Measurements from ENCODE around the gene VASP.

Gene VASP

GRCh38 chr19:45506989-45507871, at the start of gene VASP:
Gene VASP, plus strand, starts transcription at chr19:45507479. Its CDS starts 293 bp downstream, at chr19:45507772.
- peak; percentile 56 for DNase-seq

- DNase-seq = no peak
Measured at GRCh38 chr19:45457776-45458175, 49.5 kb upstream of the VASP start.

- DNase-seq = no peak
Measured at GRCh38 chr19:45460807-45461347, 46.4 kb upstream of the VASP start.

DNA sequence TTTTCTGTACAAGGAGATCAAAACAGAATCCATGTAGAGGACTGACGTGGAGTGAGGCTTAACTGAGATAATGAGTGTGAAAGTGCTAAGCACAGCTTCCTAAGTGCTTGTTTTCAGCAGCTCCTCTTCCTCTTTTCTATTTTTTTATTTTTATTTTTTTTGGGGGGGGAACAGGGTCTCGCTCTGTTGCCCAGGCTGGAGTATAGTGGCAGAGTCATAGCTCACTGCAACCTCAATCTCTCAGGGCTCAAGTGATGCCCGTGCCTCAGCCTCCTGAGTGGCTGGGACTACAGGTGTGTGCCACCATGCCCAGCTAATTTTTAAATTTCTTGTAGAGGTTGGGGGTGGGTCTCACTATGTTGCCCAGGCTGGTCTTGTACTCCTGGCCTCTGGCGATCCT, 45.1 kb upstream of the VASP start:
- no peak for DNase-seq

GRCh38 chr19:45463241-45463640, 44.0 kb upstream of the VASP start:
- DNase-seq = no peak

- DNase-seq = no peak
Measured at GRCh38 chr19:45464274-45464673, 43.0 kb upstream of the VASP start.

- DNase-seq = no peak
Measured at GRCh38 chr19:45464852-45465441, 42.3 kb upstream of the VASP start.

DNA sequence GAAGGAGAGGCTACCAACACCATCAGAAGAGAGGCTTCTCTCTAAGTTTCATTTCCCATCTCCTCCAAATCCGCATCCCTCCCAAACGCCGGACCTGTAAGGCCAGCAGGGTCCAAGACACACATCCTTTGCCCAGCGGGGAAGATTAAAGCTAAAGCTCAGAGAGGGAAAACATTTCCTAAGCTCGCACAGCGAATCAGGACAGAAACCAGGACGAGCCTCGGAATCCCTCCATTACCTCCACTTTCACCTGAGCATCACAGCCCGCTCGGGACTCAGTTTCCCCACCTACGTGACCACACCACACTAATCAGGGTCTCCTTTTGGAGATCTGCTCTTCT, 40.2 kb upstream of the VASP start:
- DNase-seq = no peak

DNA sequence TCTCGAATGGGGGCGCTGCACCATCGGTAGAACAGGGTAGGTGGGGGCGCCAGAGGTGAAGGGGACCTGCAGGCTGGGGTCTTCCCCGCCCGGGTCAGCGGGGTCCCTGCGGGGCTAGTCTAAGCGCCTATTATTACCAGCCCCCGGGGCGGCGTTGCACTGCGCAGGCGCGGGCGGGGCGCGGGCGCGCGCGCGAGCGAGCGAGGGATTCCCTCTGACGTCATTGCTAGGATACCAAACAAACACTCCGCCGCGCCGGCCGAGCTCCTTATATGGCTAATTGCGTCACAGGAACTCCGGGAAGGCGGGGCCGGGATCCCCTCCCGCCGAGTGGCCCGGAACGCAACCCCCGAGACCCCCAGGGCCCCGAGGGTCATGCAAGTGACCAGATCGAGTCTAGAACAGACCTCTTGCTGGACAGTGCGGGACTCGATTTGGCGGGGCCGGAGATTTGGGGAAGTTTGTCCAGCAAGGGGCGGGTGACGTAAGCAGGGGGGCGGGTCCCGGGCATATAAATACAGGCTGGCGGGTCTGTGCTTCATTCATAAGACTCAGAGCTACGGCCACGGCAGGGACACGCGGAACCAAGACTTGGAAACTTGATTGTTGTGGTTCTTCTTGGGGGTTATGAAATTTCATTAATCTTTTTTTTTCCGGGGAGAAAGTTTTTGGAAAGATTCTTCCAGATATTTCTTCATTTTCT, 39.7 kb upstream of the VASP start, which contains the start of gene FOSB:
Gene FOSB, plus strand, starts transcription at position 541 of the 703 bp plus-strand sequence. CDS start 591 bp downstream, outside the sequence.
- peak; percentile 92 for DNase-seq

DNA sequence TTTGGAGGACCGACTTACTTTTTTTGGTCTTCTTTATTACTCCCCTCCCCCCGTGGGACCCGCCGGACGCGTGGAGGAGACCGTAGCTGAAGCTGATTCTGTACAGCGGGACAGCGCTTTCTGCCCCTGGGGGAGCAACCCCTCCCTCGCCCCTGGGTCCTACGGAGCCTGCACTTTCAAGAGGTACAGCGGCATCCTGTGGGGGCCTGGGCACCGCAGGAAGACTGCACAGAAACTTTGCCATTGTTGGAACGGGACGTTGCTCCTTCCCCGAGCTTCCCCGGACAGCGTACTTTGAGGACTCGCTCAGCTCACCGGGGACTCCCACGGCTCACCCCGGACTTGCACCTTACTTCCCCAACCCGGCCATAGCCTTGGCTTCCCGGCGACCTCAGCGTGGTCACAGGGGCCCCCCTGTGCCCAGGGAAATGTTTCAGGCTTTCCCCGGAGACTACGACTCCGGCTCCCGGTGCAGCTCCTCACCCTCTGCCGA, 39.1 kb upstream of the VASP start:
- peak; percentile 78 for DNase-seq

GRCh38 chr19:45468803-45469131, 38.5 kb upstream of the VASP start:
- DNase-seq = no peak

GRCh38 chr19:45469132-45469944, 37.9 kb upstream of the VASP start:
- peak; percentile 81 for DNase-seq

DNA sequence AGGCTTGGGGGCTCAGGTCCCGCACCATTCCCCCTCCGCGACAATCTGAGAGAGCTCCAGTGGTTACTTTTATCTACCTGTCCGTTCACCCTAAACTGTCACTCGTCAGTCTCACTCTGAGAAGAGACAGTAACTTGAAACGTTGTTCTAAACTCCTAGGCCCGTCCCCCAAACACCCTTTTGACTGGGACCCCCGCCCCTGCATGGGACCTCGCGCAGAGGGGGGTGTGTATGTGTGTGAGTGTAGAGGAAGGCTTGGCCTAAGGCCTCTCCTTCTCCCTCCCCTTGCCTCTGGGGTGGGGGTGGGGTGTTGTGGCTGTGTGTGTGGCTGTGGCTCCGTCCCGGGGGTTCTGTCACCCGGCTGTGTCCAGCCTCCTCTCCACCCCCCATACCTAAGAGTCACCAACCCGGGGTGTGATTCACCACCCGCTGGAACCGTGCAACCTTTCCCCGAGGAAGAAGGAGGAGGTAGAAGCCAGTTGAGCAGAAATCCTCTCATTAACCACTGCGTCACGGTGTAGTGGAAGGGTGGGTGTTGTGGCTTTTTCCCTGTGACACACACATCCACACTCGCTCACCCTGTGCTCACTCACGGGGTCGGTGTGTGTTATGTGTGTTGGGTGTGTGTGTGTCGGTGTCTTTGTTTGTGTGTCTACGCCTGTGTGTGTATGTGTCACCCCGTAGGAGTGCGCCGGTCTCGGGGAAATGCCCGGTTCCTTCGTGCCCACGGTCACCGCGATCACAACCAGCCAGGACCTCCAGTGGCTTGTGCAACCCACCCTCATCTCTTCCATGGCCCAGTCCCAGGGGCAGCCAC, 37.1 kb upstream of the VASP start:
- DNase-seq = peak; percentile 74

- DNase-seq = no peak
Measured at GRCh38 chr19:45470762-45471081, 36.6 kb upstream of the VASP start.

- no peak for DNase-seq
Measured at GRCh38 chr19:45471111-45471930, 36.0 kb upstream of the VASP start.

- DNase-seq = no peak
Measured at GRCh38 chr19:45471931-45472562, 35.2 kb upstream of the VASP start.

GRCh38 chr19:45472563-45473366, 34.5 kb upstream of the VASP start:
- no peak for DNase-seq

DNA sequence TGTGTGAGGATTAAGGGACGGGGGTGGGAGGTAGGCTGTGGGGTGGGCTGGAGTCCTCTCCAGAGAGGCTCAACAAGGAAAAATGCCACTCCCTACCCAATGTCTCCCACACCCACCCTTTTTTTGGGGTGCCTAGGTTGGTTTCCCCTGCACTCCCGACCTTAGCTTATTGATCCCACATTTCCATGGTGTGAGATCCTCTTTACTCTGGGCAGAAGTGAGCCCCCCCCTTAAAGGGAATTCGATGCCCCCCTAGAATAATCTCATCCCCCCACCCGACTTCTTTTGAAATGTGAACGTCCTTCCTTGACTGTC, 34.0 kb upstream of the VASP start:
- DNase-seq = no peak
